NCI-H526 treated with DMSO at 0.1 percent for 48 hours (cell line): Measurements from ENCODE around the gene PRKRIP1.
"Not testable (repeated sequence)": the region's sequence is repeated elsewhere in the genome, so short reads cannot be mapped to it uniquely, and the experiment has no call there.

Experiments used
- DNase-seq: peaks from one replicate; lab custom pipeline; 2025; lab: John Stamatoyannopoulos, UW

PRKRIP1 gene

GRCh38 chr7:102431617-102432298 is 35.6 kb downstream of the PRKRIP1 start:
- peak; percentile 94 for DNase-seq

GRCh38 chr7:102432442-102433218 is 36.5 kb downstream of the PRKRIP1 start:
- DNase-seq = peak; percentile 29

- DNase-seq = peak; percentile 33
These were observed 37.3 kb downstream of the PRKRIP1 start, which contains the start of gene ORAI2 for GRCh38 chr7:102433219-102434038. Gene ORAI2, plus strand, starts transcription at chr7:102433575. Its CDS starts 5,382 bp downstream, at chr7:102438957.

- DNase-seq = peak; percentile 6
These were observed 37.9 kb downstream of the PRKRIP1 start for GRCh38 chr7:102434039-102434486.

- no peak for DNase-seq
These were observed 40.0 kb downstream of the PRKRIP1 start for GRCh38 chr7:102436118-102436517.

GRCh38 chr7:102439963-102440795 is 44.0 kb downstream of the PRKRIP1 start:
- DNase-seq = no peak

- DNase-seq = no peak
These were observed 49.0 kb downstream of the PRKRIP1 start for GRCh38 chr7:102444961-102445673.

GRCh38 chr7:102445674-102446071 is 49.5 kb downstream of the PRKRIP1 start:
- no peak for DNase-seq

GRCh38 chr7:102446387-102447156 is 50.4 kb downstream of the PRKRIP1 start:
- no peak for DNase-seq

- DNase-seq = no peak
These were observed 51.1 kb downstream of the PRKRIP1 start for GRCh38 chr7:102447311-102447710.

GRCh38 chr7:102449136-102449535 is 53.0 kb downstream of the PRKRIP1 start:
- DNase-seq = no peak

- no peak for DNase-seq
These were observed 54.1 kb downstream of the PRKRIP1 start for GRCh38 chr7:102450242-102450641.

- DNase-seq = peak; percentile 60
These were observed 55.4 kb downstream of the PRKRIP1 start for GRCh38 chr7:102451371-102452054.

- DNase-seq = no peak
These were observed 56.3 kb downstream of the PRKRIP1 start for GRCh38 chr7:102452451-102452850.

- DNase-seq = no peak
These were observed 57.2 kb downstream of the PRKRIP1 start for GRCh38 chr7:102453319-102453718.

- DNase-seq = no peak
These were observed 58.3 kb downstream of the PRKRIP1 start for GRCh38 chr7:102454468-102454867.

- not testable (repeated sequence) for DNase-seq
These were observed 58.8 kb downstream of the PRKRIP1 start for GRCh38 chr7:102454932-102455331.

- no peak for DNase-seq
These were observed 59.4 kb downstream of the PRKRIP1 start for GRCh38 chr7:102455596-102455995.

- DNase-seq = no peak
These were observed 60.2 kb downstream of the PRKRIP1 start for GRCh38 chr7:102456327-102456726.
